ENCODE measurements around the gene ZNF32.

The ZNF32 gene

GRCh38 chr10:43648398-43649184, at the start of gene ZNF32:
TSS of gene ZNF32 (minus strand) at chr10:43648881. CDS start at chr10:43646133, 2,748 bp downstream.
- CTCF ChIA-PET, result interaction anchor here (1.4 kb wide), 1 partner anchor 41 kb away, joined by 4 read pairs; no protein-coding TSS in a partner anchor
- Mint-ChIP-seq H3K36me3 (peaks cover 38% of the 10 kb centered on the region), H3K27me3 (peaks cover 21% of the 10 kb centered on the region), H3K4me3 (peak within 1 kb of the TSS; percentile 85), H3K9me3 (peaks cover 32% of the 10 kb centered on the region), H3K4me1 (peaks cover 25% of the 10 kb centered on the region), H3K27ac (peak within 1 kb of the TSS; percentile 82)
- peak; percentile 86 for DNase-seq

GRCh38 chr10:43698156-43698555, 49.5 kb upstream of the ZNF32 start:
- H3K9me3 Mint-ChIP-seq, result no peaks in the 10 kb centered on the region
- H3K27ac Mint-ChIP-seq, result no peak overlapping the region
- DNase-seq, result no peak
- no peak overlapping the region for H3K4me3 Mint-ChIP-seq
- CTCF ChIA-PET, result no interaction called here
- H3K4me1 Mint-ChIP-seq, result no peaks in the 10 kb centered on the region
- no peaks in the 10 kb centered on the region for H3K36me3 Mint-ChIP-seq
- H3K27me3 Mint-ChIP-seq, result peaks cover 7% of the 10 kb centered on the region

GRCh38 chr10:43696909-43697483, 48.3 kb upstream of the ZNF32 start:
- H3K36me3 Mint-ChIP-seq, result no peaks in the 10 kb centered on the region
- no peaks in the 10 kb centered on the region for H3K4me1 Mint-ChIP-seq
- DNase-seq, result no peak
- no peak overlapping the region for H3K4me3 Mint-ChIP-seq
- H3K27ac Mint-ChIP-seq, result no peak overlapping the region
- CTCF ChIA-PET, result interaction anchor here (0.7 kb wide), 1 partner anchor 8 kb away, joined by 3 read pairs; no protein-coding TSS in a partner anchor
- no peaks in the 10 kb centered on the region for H3K9me3 Mint-ChIP-seq
- H3K27me3 Mint-ChIP-seq, result peaks cover 18% of the 10 kb centered on the region

- CTCF ChIA-PET, result no interaction called here
- Mint-ChIP-seq H3K4me1 (no peaks in the 10 kb centered on the region), H3K27me3 (peaks cover 27% of the 10 kb centered on the region), H3K4me3 (no peak overlapping the region), H3K36me3 (no peaks in the 10 kb centered on the region), H3K9me3 (no peaks in the 10 kb centered on the region), H3K27ac (no peak overlapping the region)
- DNase-seq, result no peak
These were observed 47.0 kb upstream of the ZNF32 start for GRCh38 chr10:43695730-43696129.

GRCh38 chr10:43695321-43695720, 46.6 kb upstream of the ZNF32 start:
- no peak overlapping the region for H3K27ac Mint-ChIP-seq
- H3K4me3 Mint-ChIP-seq, result no peak overlapping the region
- no peak for DNase-seq
- no peaks in the 10 kb centered on the region for H3K9me3 Mint-ChIP-seq
- CTCF ChIA-PET, result no interaction called here
- peaks cover 30% of the 10 kb centered on the region for H3K27me3 Mint-ChIP-seq
- H3K4me1 Mint-ChIP-seq, result no peaks in the 10 kb centered on the region
- no peaks in the 10 kb centered on the region for H3K36me3 Mint-ChIP-seq

GRCh38 chr10:43694526-43694925, 45.8 kb upstream of the ZNF32 start:
- H3K4me1 Mint-ChIP-seq, result peaks cover 7% of the 10 kb centered on the region
- DNase-seq, result no peak
- no peaks in the 10 kb centered on the region for H3K9me3 Mint-ChIP-seq
- H3K36me3 Mint-ChIP-seq, result no peaks in the 10 kb centered on the region
- H3K27ac Mint-ChIP-seq, result no peak overlapping the region
- no peak overlapping the region for H3K4me3 Mint-ChIP-seq
- peaks cover 35% of the 10 kb centered on the region for H3K27me3 Mint-ChIP-seq
- CTCF ChIA-PET, result no interaction called here

- Mint-ChIP-seq H3K27me3 (peaks cover 40% of the 10 kb centered on the region), H3K4me3 (no peak overlapping the region), H3K9me3 (no peaks in the 10 kb centered on the region), H3K4me1 (peaks cover 8% of the 10 kb centered on the region), H3K27ac (no peak overlapping the region), H3K36me3 (no peaks in the 10 kb centered on the region)
- CTCF ChIA-PET, result no interaction called here
- no peak for DNase-seq
These were observed 44.9 kb upstream of the ZNF32 start for GRCh38 chr10:43693602-43694001.

- no peak overlapping the region for H3K27ac Mint-ChIP-seq
- CTCF ChIA-PET, result interaction anchor here (0.6 to 3.5 kb wide), 3 partner anchors 92 to 338 kb away, joined by 3 to 30 read pairs (median 7); no protein-coding TSS in a partner anchor
- H3K9me3 Mint-ChIP-seq, result no peaks in the 10 kb centered on the region
- DNase-seq, result no peak
- H3K36me3 Mint-ChIP-seq, result no peaks in the 10 kb centered on the region
- H3K27me3 Mint-ChIP-seq, result peaks cover 52% of the 10 kb centered on the region
- no peak overlapping the region for H3K4me3 Mint-ChIP-seq
- H3K4me1 Mint-ChIP-seq, result peaks cover 9% of the 10 kb centered on the region
These were observed 43.6 kb upstream of the ZNF32 start for GRCh38 chr10:43692051-43692825.

GRCh38 chr10:43691485-43691884, 42.8 kb upstream of the ZNF32 start:
- no peak for DNase-seq
- peaks cover 9% of the 10 kb centered on the region for H3K4me1 Mint-ChIP-seq
- H3K36me3 Mint-ChIP-seq, result no peaks in the 10 kb centered on the region
- no peak overlapping the region for H3K27ac Mint-ChIP-seq
- no peaks in the 10 kb centered on the region for H3K9me3 Mint-ChIP-seq
- CTCF ChIA-PET, result interaction anchor here (0.6 to 3.5 kb wide), 6 partner anchors 92 to 695 kb away, joined by 3 to 30 read pairs (median 4); no protein-coding TSS in a partner anchor
- no peak overlapping the region for H3K4me3 Mint-ChIP-seq
- peaks cover 56% of the 10 kb centered on the region for H3K27me3 Mint-ChIP-seq

GRCh38 chr10:43689955-43690771, 41.5 kb upstream of the ZNF32 start:
- DNase-seq, result peak; percentile 88
- H3K27me3 Mint-ChIP-seq, result peaks cover 56% of the 10 kb centered on the region
- peak overlapping the region; percentile 80 for H3K4me3 Mint-ChIP-seq
- peaks cover 9% of the 10 kb centered on the region for H3K4me1 Mint-ChIP-seq
- H3K9me3 Mint-ChIP-seq, result no peaks in the 10 kb centered on the region
- CTCF ChIA-PET, result interaction anchor here (0.8 to 3.5 kb wide), 26 partner anchors 8 to 1182 kb away, joined by 3 to 30 read pairs (median 4); no protein-coding TSS in a partner anchor
- H3K27ac Mint-ChIP-seq, result no peak overlapping the region
- H3K36me3 Mint-ChIP-seq, result no peaks in the 10 kb centered on the region

- Mint-ChIP-seq H3K27me3 (peaks cover 56% of the 10 kb centered on the region), H3K27ac (no peak overlapping the region), H3K9me3 (no peaks in the 10 kb centered on the region), H3K4me3 (peak overlapping the region; percentile 80), H3K4me1 (peaks cover 9% of the 10 kb centered on the region), H3K36me3 (no peaks in the 10 kb centered on the region)
- CTCF ChIA-PET, result interaction anchor here (0.8 to 3.5 kb wide), 21 partner anchors 7 to 1183 kb away, joined by 3 to 30 read pairs (median 4); no protein-coding TSS in a partner anchor
- peak; percentile 55 for DNase-seq
These were observed 40.9 kb upstream of the ZNF32 start for GRCh38 chr10:43689618-43689954.

GRCh38 chr10:43689007-43689491, 40.4 kb upstream of the ZNF32 start:
- Mint-ChIP-seq H3K4me3 (peak overlapping the region; percentile 80), H3K27ac (no peak overlapping the region), H3K4me1 (peaks cover 9% of the 10 kb centered on the region), H3K9me3 (no peaks in the 10 kb centered on the region), H3K36me3 (no peaks in the 10 kb centered on the region), H3K27me3 (peaks cover 56% of the 10 kb centered on the region)
- CTCF ChIA-PET, result interaction anchor here (0.6 to 3.5 kb wide), 15 partner anchors 16 to 1184 kb away, joined by 3 to 30 read pairs (median 4); no protein-coding TSS in a partner anchor
- no peak for DNase-seq

GRCh38 chr10:43688348-43688892, 39.7 kb upstream of the ZNF32 start:
- Mint-ChIP-seq H3K4me1 (peaks cover 9% of the 10 kb centered on the region), H3K36me3 (no peaks in the 10 kb centered on the region), H3K27me3 (peaks cover 57% of the 10 kb centered on the region), H3K9me3 (no peaks in the 10 kb centered on the region), H3K4me3 (peak overlapping the region; percentile 53), H3K27ac (peak overlapping the region; percentile 87)
- no peak for DNase-seq
- CTCF ChIA-PET, result interaction anchor here (0.6 to 3.1 kb wide), 5 partner anchors 15 to 623 kb away, joined by 3 to 19 read pairs (median 4); no protein-coding TSS in a partner anchor
